ENCODE measurements around the gene RPL18.
"Not testable (repeated sequence)": the region's sequence is repeated elsewhere in the genome, so short reads cannot be mapped to it uniquely, and the experiment has no call there.

Gene RPL18

DNA sequence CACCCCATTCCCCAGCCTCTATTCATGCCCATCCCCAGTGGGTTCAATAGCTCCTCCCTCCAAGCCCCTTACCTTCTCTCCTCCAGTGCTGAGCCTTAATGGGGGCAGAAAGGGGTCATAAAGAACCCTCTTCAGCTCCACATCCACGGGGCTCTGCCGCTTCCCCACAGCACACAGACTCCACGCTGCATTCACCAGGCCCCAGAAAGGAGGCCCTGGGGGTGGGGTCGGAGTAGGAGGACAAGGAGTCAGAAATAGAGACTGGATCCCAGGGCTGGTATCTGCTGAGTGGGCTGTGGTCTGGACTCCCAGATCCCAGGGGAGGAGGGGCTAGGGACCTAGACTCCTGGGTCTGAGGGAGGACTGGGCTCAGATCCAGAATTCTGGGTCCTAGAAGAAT is 25.4 kb upstream of the RPL18 start:
- no peak for DNase-seq

DNA sequence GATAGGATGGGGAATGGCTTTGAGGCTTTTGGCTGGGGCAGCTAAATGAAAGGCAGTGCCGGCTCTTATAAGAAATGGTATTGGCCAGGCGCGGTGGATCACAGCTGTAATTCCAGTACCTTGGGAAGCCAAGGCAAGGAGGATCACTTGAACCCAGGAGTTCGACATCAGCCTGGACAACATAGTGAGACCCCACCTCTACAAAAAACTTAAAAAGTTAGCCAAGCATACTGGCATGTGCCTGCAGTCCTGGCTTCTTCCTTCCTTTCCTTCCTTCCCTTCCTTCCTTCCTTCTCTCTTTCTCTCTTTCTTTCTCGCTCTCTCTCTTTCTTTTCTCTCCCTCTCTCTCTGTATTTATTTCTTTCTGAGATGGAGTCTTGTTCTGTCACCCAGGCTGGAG is 23.9 kb upstream of the RPL18 start:
- DNase-seq: no peak

DNA sequence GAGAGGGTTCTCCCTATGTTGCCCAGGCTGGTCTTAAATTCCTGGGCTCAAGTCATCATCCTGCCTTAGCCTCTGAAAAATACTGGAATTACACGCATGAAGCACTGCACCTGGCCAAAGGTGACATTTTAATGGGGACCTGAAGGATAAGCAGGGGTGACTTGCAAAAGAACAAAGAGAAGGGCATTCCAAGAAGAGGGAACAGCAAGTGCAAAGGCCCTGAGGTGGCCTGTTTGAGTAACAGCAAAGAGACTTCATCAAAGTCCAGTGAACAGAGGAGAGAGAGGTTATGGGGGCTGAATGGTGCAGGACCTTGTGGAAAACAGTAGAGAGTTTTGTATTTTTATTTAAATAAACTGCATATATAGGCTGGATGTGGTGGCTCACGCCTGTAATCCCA is 22.9 kb upstream of the RPL18 start:
- no peak for DNase-seq

DNA sequence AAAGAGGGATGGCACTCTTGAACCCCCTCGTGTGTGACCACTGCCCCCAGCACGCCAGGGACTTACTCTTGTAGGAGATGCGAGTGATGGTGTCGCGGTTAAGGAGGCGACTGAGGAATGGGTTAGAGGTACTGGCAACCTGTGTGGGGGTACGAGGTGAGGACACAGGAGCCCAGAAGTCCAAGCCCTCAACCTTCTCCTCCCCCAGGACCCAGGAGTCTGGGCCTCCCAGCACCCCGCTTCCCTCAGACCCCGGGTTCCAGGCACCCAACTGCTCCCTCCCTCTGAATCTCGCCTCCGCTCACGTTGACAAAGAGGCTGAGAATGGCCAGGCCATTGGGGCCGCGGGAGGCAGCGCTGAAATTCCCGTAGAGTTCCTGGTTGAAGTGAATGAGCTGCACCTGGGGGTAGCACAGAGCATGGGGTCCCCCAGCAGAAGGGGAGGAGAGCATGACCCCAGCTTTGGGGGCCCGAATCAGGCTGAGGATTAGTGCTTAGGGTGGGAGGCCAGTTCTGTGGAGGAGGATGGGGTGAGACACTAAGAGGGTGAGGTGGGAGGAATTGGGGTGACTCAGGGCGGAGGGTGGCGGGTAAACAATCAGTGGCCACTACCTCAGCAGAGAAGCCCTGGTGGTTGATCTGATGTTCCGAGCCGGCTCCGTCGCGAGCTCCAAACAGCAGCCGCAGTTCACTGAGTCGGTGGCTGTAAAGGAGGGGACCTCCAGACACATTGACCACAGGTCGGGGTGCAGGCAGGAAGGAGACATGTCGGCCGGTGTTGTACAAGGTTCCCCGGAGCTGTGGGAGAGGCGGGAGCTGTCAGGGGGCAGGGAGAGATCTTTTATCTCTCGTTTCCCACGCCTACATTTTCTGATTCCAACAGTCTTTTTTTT is 20.8 kb upstream of the RPL18 start:
- no peak for DNase-seq

DNA sequence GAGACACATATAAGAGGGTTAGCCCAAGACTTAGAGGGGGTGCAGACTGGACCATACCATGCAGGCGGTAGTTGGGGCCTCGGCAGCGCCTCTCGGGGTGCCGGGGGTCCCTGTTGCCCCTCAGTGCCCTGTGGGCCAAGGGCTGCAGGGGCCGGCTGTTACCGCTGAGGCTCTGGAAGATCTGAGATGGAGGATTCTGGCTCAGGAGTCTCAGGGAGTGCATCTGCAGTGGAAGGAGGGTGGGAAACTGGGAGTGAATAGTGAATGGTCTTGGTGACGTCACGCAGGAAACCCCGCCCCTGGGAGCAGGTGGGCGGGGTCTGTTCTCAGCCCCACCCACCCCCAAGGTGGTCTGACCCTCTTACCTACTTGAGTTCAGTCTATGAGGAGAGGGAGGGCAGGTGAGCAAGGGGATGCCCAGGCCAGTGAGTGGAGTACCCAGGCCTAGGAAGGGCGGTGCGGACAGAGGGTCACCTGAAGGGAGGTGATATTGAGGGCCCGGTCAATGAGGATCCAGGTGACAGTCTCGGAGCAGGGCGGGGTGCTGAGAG is 19.9 kb upstream of the RPL18 start:
- no peak for DNase-seq

DNA sequence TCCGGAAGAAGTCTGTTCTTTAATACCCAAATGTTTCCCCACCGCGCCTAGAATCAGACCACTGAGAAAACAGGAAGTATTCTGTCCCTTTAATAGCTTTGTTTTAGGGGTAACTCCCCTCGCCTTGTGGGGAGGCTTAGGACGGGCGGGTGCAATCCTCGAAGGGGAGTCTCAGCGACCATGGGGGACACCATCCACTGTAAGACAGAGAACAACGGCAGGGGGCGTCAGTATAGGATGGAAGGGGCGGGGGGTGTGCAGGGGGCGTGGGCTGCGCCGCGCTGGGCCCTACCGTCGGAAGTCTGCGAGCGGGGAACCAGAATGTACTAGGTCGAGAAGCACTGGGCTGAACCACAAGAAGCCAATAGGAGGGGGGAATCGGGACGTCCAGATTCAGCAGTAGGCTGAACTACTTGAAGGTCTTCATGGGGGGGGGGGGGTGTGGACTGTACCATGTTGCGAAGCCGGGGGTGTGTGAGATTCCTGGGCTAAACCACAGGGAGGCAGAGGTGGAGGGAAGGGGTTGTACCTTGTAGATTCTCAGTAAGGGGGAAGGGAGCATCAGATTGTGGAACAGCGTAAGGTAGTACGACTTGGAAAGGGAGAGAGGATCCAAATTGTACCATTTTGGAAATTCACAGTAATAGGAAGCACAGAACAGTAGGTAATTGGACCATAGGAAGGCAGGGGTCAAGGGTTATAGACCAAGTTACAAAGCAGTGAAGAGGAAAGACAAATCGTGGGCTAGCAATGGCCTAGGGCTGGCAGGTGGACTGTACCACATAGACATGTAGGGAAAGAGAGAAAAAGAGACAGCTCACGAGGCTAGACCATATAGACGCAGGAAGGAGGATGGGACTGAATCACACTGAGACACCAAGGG is 19.2 kb upstream of the RPL18 start:
- DNase-seq: peak; percentile 83 to 95

DNA sequence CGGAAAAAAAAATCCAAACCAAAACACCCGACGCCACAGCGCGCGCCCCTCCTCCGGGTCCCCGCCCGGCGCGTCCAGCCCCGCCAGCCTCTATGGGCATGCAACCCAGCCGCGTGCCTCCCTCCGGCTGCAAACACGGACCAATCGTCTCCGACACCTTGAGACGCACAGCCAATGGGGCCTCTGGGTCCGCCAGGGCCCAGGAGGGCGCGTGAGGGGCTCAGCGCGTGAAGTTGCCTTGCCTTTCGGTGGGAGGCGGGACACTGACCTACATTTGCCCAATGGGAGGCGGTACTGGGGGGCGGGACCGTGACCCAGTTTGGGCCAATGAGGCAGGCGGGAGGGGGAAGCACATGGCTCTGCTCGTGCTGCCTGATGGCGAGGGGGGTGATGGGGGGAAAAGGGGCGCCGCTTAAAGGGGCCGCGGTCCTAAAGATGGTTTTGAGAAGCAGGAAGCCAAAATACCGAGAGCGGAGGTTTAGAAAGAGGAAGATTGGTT is 18.5 kb upstream of the RPL18 start:
- DNase-seq: peak; percentile 99

DNA sequence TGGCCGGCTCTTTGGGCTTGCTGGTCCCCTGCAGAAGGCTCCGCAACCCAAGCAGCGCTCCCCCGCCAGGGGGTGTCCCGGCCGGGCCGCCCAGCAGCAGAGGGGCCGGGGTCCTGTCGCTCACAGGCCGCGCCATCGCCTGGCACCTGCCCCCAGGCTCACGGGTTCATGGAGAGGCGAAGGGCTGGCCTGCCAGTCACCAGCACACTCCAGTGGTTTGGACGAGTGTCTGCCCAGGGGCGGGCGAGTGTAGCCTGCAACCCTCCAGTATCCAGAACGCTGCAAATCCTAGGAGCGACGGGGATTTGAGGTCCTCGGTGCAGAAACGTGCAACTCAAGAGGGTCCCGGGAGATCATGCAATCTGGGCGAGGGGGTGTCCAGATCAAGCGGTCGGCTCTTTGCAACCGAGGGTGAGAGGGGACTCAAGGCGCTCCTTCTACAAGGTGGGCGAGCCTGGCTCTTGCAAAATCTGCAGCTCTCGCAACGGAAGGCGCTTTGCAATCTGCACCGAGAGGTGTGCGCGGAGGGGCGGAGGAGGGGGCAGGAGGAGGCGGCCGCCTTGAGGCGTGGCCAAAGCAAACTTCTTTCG is 18.0 kb upstream of the RPL18 start, which contains the start of gene DBP:
Gene DBP (minus strand): TSS at position 521 of the 590 bp plus-strand sequence. CDS start 385 bp downstream, at position 136.
- peak; percentile 68 to 72 for DNase-seq

DNA sequence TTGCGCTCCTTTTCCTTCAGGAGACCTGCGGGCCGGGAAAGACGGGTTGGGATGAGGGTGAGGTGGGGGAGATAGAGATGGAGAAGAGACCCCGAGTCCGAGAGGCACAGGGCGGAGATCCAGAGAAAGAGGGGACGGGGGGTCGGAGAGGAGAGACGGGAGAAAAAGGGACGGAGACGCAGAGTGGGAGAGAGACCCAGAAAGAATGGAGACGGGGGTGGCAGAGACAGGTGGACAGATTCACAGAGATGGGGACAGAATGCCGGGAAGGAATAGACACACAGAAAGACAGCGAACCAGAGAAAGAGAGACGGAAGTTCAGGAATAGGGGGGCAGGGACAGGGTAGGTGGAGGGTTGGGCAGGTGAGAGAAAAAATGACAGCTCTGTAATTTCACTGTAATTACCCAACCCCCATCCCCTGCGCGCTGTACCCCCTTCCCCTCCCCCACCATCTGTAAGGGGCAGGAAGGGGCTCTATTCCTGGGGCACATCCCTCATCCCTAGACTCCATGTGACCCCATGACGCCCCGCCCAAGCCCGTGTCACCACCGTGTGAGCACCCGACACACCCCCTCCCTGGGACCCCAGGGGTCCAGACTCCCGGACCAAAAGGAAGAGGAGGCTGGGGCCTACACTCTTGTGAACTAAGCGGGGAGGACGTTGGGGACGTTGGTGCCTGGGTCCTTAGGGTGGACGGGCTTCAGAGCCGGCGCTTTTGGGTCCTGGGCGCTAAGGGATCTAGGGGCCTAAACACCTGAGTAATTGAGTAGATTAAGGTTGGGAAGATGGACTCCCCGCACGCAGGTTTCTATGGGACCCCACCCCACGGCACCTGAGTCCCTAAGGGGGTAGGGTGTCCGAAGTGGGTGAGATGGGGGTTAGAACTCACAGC is 17.2 kb upstream of the RPL18 start:
- peak; percentile 36 to 42 for DNase-seq

DNA sequence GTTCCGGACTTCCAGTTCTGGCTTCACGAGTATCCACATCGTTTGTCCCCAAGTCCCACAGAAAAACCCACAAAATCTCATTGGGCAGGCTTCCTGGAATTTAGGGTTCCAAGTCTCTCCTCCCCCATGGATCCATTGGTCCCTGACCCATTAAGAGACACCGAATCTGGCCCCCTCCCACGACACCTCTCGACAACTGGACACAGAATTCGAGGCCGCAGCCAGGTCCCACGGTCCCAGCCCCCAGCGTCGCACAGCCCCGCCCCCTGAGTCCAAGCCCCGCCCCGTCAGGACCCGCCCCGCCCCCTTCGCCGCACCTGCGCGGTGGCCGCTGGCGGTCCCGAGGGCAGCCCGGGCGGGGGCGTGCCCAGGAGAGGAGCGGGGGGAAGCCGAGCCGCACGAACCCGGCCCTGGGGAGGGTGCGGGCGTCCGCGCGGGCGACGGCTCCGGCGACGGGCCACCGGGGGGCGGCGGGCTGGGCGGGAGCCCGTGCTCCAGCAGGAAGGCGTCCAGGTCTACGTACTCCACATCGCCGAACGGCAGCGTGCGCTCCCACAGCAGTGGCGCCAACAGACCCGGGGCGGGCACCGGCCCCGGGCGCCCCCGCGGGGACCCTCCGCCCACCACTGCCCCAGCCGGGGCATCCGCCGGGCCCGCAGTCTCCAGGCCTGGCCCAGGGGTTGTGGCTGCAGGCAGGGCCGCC is 16.4 kb upstream of the RPL18 start:
- DNase-seq: peak in 1 of 2 experiments; percentile 79

DNA sequence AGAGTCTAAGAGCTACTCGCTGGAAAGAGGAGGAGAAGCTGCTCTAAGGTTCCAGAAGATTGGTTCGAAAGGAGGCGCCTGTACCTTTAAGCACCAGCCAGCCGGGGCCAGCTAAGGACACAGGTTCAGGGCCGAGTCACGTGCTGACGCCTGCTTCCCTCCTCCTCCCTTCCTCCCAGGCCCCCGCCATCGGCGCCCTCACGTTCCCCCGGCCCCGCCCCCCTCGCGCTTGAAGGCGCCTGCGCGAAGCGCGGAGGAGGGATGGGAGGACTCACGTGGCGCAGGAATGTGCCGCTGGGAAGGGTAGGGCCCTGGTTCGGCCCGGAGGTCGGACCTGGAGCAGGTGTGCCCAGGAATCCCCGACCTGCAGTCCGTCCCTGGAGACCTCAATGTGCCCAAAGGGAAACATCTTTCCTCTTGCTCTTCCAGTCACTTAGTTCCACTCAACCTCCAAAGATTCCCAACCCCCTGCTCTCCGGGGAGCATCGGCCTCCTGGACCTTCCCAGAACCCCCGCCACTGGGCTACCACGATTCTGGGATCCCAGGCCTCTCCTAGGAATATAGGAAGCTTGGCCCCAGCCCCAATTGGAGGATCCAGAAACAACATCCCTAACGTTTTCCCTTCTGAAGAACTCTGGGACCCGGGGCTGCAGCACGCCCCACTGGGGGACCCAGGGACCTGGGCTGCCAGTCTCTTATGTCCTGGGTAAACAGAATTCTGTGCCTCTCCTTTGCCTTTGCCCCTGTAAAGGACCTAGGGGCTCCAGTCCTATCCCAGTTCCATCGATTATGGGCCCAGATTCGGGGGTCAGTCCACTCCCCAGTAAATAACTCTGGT is 15.7 kb upstream of the RPL18 start:
- peak; percentile 94 to 99 for DNase-seq

DNA sequence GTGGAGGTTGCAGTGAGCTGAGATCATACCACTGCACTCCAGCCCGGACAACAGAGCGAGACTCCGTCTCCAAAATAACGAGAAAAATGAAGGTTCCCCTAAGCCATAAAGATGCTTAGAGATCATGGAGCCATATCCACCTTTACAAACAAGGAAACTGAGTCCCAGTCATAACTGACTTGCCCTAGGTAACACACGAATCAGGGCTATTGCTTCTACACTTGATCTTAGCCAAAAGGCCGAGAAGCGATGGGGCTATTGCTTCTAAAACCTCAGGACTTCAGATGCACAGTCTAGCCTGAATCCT is 15.0 kb upstream of the RPL18 start:
- no peak for DNase-seq

DNA sequence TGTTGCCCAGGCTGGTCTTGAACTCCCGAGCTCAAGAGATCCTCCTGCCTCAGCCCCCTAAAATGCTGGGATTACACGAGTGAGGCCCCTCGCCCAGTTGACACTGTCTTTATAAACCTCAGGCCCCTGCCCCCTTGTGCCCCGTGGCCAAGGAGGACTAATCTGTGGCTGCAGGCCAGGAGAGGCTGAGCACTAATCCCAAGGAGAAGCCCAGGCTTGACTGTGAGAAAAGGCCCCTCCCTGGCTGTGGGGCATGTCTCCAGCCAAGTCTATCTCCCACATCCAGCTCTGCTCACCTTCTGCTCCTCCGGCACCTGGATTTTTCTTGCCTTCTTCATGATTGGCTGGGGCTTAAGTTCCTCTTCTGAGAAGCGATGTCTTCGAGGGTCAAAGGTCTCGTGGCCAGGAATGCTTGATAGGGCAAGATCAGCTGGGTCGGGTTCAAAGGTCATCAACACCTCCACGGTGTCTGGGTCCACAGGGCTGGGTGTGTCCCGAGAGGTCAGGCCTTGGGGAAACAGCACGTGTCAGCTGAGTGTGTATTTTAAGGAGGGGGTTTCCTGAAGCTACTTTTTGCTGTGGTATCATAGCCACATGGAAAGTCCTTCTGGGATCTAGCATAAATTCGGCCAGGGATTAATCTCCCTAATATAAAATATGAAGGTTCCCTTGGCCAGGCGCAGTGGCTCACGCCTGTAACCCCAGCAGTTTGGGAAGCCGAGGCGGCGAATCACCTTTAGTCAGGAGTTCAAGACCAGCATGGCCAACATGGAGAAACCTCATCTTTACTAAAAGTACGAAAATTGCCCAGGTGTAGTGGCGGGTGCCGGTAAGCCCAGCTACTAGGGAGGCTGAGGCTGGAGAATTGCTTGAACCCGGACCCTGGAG is 14.4 kb upstream of the RPL18 start:
- no peak for DNase-seq

DNA sequence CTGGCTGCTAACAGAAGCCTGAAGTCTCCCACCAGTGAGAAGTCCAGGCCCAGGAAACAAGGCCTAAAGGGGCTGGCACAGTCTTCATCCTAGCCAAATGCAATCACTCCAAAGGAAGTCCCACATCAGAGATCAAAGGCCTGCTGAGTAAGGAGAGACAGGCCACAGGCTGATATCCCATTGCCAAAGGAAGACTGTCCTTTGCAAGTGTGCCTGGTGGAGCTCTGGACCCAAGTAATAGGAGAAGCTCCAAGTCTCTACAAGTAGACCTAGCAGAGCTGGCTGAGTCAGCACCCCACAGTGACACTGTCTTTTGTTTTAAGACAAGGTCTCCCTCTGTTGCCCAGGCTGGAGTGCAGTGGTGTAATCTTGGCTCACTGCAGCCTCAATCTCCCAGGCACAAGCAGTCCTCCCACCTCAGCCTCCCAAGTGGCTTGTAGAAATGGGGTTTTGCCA is 13.7 kb upstream of the RPL18 start:
- no peak for DNase-seq

DNA sequence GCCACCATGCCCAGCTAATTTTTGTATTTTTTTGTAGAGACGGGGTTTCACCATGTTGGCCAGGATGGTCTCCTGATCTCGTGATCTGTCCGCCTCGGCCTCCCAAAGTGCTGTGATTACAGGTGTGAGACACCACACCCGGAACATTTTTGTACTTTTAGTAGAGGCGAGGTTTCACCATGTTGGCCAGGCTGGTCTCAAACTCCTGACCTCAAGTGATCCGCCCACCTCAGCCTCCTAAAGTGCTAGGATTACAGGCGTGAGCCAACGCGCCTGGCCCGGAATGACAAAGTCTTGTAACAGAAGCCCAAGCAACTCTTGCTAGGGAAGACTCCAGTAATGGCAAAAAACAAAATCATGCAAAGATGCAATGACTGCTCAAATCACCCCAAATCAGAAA is 13.3 kb upstream of the RPL18 start:
- not testable (repeated sequence) for DNase-seq

DNA sequence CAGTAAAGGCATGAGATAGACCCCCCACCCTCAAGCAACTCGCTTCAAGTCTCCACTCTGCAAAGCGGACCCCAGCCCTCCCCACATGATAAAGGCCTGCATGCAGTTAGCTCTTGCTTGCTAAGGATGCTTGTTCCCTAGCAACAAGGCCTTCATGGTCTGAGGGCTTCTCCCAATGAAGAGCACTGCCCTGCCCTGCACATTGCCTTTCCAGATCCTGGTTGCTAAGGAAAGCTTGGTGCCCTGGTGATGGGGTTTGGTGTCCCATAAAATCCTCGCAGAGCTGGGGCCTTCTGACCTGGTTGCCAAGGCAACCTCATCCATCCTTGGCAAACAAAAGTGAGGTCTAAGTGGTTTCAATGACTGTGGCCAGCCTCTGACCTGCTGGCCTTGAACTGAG is 12.2 kb upstream of the RPL18 start:
- DNase-seq: no peak

DNA sequence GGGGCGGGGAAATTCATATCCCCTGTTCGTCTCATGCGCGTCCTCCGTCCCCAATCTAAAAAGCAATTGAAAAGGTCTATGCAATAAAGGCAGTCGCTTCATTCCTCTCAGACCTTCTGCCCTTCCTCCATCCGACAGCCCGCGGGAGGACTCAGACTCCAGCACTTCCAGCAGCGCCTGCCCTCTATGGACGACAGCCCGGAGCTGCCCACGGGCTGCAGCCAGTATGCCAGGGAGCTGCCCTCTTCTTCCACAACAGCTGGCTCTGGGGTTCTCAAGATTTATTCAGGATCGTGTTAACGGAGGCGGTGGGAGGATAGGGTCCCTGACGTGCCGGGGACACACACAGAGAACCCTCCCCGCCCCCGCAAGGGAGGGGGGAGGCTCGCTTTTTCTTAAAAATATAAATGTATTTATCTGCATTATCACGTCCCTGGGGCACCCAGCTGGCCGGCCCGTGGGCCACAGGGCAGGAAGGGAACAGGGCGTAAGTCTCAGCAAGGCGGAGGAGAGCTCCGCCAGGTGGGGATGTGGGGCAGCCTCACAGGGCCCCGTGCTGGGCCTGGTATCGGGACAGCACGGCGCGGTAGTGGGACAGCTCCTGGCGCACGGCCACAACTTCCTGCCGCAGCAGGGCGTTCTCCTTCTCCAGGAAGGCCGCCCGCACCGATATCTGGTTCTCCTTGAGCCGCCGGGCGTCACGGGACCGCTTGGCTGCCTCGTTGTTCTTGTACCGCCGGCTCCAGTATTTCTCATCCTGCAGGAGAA is 11.5 kb upstream of the RPL18 start:
- DNase-seq: no peak

DNA sequence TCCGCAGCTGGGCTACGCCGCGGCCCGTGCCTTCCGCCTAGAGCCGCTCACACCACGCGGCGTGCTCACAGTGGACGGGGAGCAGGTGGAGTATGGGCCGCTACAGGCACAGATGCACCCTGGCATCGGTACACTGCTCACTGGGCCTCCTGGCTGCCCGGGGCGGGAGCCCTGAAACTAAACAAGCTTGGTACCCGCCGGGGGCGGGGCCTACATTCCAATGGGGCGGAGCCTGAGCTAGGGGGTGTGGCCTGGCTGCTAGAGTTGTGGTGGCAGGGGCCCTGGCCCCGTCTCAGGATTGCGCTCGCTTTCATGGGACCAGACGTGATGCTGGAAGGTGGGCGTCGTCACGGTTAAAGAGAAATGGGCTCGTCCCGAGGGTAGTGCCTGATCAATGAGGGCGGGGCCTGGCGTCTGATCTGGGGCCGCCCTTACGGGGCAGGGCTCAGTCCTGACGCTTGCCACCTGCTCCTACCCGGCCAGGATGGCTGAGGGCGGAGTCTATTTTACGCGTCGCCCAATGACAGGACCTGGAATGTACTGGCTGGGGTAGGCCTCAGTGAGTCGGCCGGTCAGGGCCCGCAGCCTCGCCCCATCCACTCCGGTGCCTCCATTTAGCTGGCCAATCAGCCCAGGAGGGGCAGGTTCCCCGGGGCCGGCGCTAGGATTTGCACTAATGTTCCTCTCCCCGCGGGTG is 10.8 kb upstream of the RPL18 start:
- DNase-seq: peak; percentile 60 to 69
